T-helper 17 cell (primary cell): ENCODE data around the gene RNGTT. TPM values are rescaled to one million over a fixed set of nuclear protein-coding genes. Genes with fewer than 3 reads are reported as not detected.
"Not testable (repeated sequence)": the region's sequence is repeated elsewhere in the genome, so short reads cannot be mapped to it uniquely, and the experiment has no call there.

Experiments
- ATAC-seq: fragments of 150-1000 bp; cut with Tn5 transposase; 2 replicates; pipeline ENCODE4 v1.10.0; 2021; ENCODE audit warnings: mild to moderate bottlenecking, moderate library complexity
- DNase-seq, 3 donors: peaks; one replicate each; pipeline versions ENCODE4 v3.0.0 to v3.0.0-alpha.2; 2020 to 2021
- H3K9me3 ChIP-seq: one replicate; pipeline ENCODE4 v1.7.0; 2013; ENCODE audit warnings: low read length, mild to moderate bottlenecking; ENCODE audit not compliant: control insufficient read depth, poor library complexity, severe bottlenecking
- H3K27ac Mint-ChIP-seq: one replicate; pipeline ENCODE4 v1.8.0; 2022; ENCODE audit warnings: mild to moderate bottlenecking, moderate library complexity, mixed read lengths
- H3K27me3 Mint-ChIP-seq: one replicate; pipeline ENCODE4 v1.8.0; 2022; ENCODE audit warnings: mixed read lengths
- H3K36me3 Mint-ChIP-seq: one replicate; pipeline ENCODE4 v1.8.0; 2022; ENCODE audit warnings: low read depth, mixed read lengths
- H3K4me1 Mint-ChIP-seq: one replicate; pipeline ENCODE4 v1.8.0; 2022; ENCODE audit warnings: mild to moderate bottlenecking, mixed read lengths
- H3K4me3 Mint-ChIP-seq: one replicate; pipeline ENCODE4 v1.8.0; 2022; ENCODE audit warnings: mild to moderate bottlenecking, moderate library complexity, mixed read lengths
- total RNA-seq, 4 donors: library from RNA in 2 of 4; stranded (reverse) in 2 of 4; gene quantifications; one replicate each; pipeline ENCODE4 v1.2.3 and lab custom pipeline; 2022 to 2026

Gene RNGTT
- total RNA-seq, 2 donors from 2014 or later = 17.6 to 23.0 TPM

GRCh38 chr6:88985901-88986300 is 22.5 kb upstream of the RNGTT start:
- ATAC-seq = no peak
- H3K27ac Mint-ChIP-seq = no peak overlapping the region
- peaks cover 3% of the 10 kb centered on the region for H3K4me1 Mint-ChIP-seq
- DNase-seq = no peak
- no peaks in the 10 kb centered on the region for H3K27me3 Mint-ChIP-seq
- no peaks in the 10 kb centered on the region for H3K9me3 ChIP-seq
- H3K36me3 Mint-ChIP-seq = no peaks in the 10 kb centered on the region
- H3K4me3 Mint-ChIP-seq = no peak overlapping the region

DNA sequence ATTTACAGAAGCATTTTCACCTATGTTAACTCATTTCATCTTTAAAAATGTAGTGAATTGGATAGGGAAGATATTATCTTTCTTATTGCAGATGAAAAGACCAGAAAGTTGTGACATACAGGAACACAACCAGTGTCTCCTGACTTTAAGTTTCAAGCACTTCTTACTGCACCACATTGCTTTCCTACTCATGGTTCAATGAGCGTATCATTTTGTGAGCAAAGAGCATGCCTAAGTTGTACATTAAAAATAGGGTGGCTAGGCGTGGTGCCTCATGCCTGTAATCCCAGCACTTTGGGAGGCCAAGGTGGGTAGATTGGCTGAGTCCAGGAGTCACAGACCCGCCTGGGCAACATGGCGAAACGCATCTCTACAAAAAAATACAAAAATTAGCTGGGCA is 21.2 kb upstream of the RNGTT start:
- DNase-seq = no peak
- H3K9me3 ChIP-seq = no peaks in the 10 kb centered on the region
- no peaks in the 10 kb centered on the region for H3K27me3 Mint-ChIP-seq
- no peak overlapping the region for H3K4me3 Mint-ChIP-seq
- H3K27ac Mint-ChIP-seq = peak overlapping the region; percentile 77
- no peak for ATAC-seq
- H3K4me1 Mint-ChIP-seq = peaks cover 2% of the 10 kb centered on the region
- no peaks in the 10 kb centered on the region for H3K36me3 Mint-ChIP-seq

GRCh38 chr6:88984152-88984551 is 20.7 kb upstream of the RNGTT start:
- H3K36me3 Mint-ChIP-seq = no peaks in the 10 kb centered on the region
- H3K4me1 Mint-ChIP-seq = no peaks in the 10 kb centered on the region
- no peaks in the 10 kb centered on the region for H3K27me3 Mint-ChIP-seq
- no peak overlapping the region for H3K27ac Mint-ChIP-seq
- no peaks in the 10 kb centered on the region for H3K9me3 ChIP-seq
- DNase-seq (no peak), ATAC-seq (no peak)
- H3K4me3 Mint-ChIP-seq = no peak overlapping the region

- H3K4me3 Mint-ChIP-seq = no peak overlapping the region
- H3K4me1 Mint-ChIP-seq = no peaks in the 10 kb centered on the region
- H3K9me3 ChIP-seq = no peaks in the 10 kb centered on the region
- no peaks in the 10 kb centered on the region for H3K36me3 Mint-ChIP-seq
- peak; percentile 23 for ATAC-seq
- no peak for DNase-seq
- H3K27me3 Mint-ChIP-seq = no peaks in the 10 kb centered on the region
- no peak overlapping the region for H3K27ac Mint-ChIP-seq
Observed at GRCh38 chr6:88983532-88983931, 20.1 kb upstream of the RNGTT start.

DNA sequence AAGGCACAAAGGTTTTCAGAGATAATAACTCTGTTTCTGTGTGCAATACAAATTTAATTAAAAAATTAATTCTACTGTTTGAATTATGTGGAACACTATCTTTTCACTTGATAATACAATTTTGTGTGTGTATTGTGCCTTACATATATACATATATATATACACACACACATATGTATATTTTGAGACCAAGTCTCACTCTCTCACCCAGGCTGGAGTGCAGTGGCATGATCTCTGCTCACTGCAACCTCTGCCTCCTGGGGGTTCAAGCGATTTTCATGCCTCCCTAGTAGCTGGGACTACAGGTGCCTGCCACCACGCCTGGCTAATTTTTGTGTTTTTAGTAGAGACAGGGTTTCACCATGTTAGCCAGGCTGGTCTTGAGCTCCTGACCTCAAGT is 19.7 kb upstream of the RNGTT start:
- H3K4me3 Mint-ChIP-seq, H3K36me3 Mint-ChIP-seq, H3K4me1 Mint-ChIP-seq, H3K9me3 ChIP-seq, H3K27me3 Mint-ChIP-seq, H3K27ac Mint-ChIP-seq, ATAC-seq, DNase-seq: not testable (repeated sequence)

- no peaks in the 10 kb centered on the region for H3K36me3 Mint-ChIP-seq
- H3K4me3 Mint-ChIP-seq = no peak overlapping the region
- no peaks in the 10 kb centered on the region for H3K9me3 ChIP-seq
- H3K4me1 Mint-ChIP-seq = no peaks in the 10 kb centered on the region
- DNase-seq (no peak), ATAC-seq (peak; percentile 97)
- no peaks in the 10 kb centered on the region for H3K27me3 Mint-ChIP-seq
- no peak overlapping the region for H3K27ac Mint-ChIP-seq
Observed at GRCh38 chr6:88982720-88983119, 19.3 kb upstream of the RNGTT start.

GRCh38 chr6:88975369-88975768 is 12.0 kb upstream of the RNGTT start:
- H3K4me3 Mint-ChIP-seq = no peak overlapping the region
- H3K27ac Mint-ChIP-seq = no peak overlapping the region
- no peaks in the 10 kb centered on the region for H3K36me3 Mint-ChIP-seq
- H3K9me3 ChIP-seq = no peaks in the 10 kb centered on the region
- peaks cover 5% of the 10 kb centered on the region for H3K4me1 Mint-ChIP-seq
- no peak for ATAC-seq
- H3K27me3 Mint-ChIP-seq = no peaks in the 10 kb centered on the region
- DNase-seq = no peak

GRCh38 chr6:88972504-88973423 is 9.3 kb upstream of the RNGTT start:
- no peak for DNase-seq
- ATAC-seq = no peak
- Mint-ChIP-seq H3K27ac (no peak overlapping the region), H3K36me3 (no peaks in the 10 kb centered on the region), H3K4me3 (no peak overlapping the region), H3K4me1 (peaks cover 5% of the 10 kb centered on the region), H3K27me3 (no peaks in the 10 kb centered on the region)
- H3K9me3 ChIP-seq = no peaks in the 10 kb centered on the region

- DNase-seq = no peak
- no peak for ATAC-seq
- H3K9me3 ChIP-seq = no peaks in the 10 kb centered on the region
- Mint-ChIP-seq H3K27me3 (peaks cover 4% of the 10 kb centered on the region), H3K27ac (no peak overlapping the region), H3K4me1 (peaks cover 2% of the 10 kb centered on the region), H3K36me3 (no peaks in the 10 kb centered on the region), H3K4me3 (no peak overlapping the region)
Observed at GRCh38 chr6:88970301-88970700, 6.9 kb upstream of the RNGTT start.

DNA sequence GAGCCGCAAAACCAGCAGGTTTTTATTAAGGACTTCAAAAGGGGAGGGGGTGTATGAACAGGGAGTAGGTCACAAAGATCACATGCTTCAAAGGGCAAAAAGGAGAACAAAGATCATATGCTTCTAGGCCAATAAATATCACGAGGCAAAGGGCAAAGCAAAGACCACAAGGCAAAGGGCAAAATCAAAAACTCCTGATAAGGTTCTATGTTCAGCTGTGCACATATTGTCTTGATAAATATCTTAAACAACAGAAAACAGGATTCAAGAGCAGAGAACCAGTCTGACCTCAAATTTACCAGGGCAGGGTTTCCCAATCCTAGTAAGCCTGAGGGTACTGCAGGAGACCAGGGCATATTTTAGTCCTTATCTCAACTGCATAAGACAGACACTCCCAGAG is 5.8 kb upstream of the RNGTT start:
- ATAC-seq, H3K27ac Mint-ChIP-seq, H3K9me3 ChIP-seq, H3K4me1 Mint-ChIP-seq, DNase-seq, H3K27me3 Mint-ChIP-seq, H3K4me3 Mint-ChIP-seq, H3K36me3 Mint-ChIP-seq: not testable (repeated sequence)

DNA sequence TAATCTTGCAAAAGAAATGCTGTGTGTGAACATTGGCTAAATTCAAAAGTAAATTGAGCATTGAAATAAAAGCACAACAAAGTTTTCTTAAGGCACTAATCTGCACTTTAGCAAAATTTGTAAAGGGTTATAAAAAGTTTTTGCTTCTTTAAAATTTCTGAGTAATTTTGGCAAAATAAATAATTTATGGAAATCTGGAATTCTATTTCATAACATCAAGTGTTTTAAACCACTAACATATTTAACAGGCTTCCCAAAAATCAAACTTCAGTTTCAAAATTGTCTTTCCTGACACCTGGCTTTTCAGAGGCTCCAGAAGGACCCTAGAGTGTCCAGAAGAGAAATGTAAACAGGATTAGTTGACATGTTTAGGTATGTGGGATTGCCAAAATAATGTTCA is 4.5 kb upstream of the RNGTT start:
- Mint-ChIP-seq H3K36me3 (peaks cover 2% of the 10 kb centered on the region), H3K27me3 (peaks cover 8% of the 10 kb centered on the region), H3K4me3 (no peak overlapping the region), H3K27ac (no peak overlapping the region), H3K4me1 (peaks cover 13% of the 10 kb centered on the region)
- ATAC-seq (no peak), DNase-seq (no peak)
- no peaks in the 10 kb centered on the region for H3K9me3 ChIP-seq

- H3K27ac Mint-ChIP-seq = peak overlapping the region; percentile 8
- no peak overlapping the region for H3K4me3 Mint-ChIP-seq
- H3K9me3 ChIP-seq = no peaks in the 10 kb centered on the region
- peaks cover 16% of the 10 kb centered on the region for H3K4me1 Mint-ChIP-seq
- H3K27me3 Mint-ChIP-seq = peaks cover 8% of the 10 kb centered on the region
- H3K36me3 Mint-ChIP-seq = peaks cover 2% of the 10 kb centered on the region
- DNase-seq (no peak), ATAC-seq (no peak)
Observed at GRCh38 chr6:88965691-88966090, 2.3 kb upstream of the RNGTT start.

- ATAC-seq = no peak
- no peak for DNase-seq
- peaks cover 8% of the 10 kb centered on the region for H3K27me3 Mint-ChIP-seq
Observed at GRCh38 chr6:88964509-88964908, 1.1 kb upstream of the RNGTT start.

GRCh38 chr6:88958842-88959241 is 4.6 kb downstream of the RNGTT start:
- H3K4me3 Mint-ChIP-seq = no peak overlapping the region
- no peak overlapping the region for H3K27ac Mint-ChIP-seq
- H3K36me3 Mint-ChIP-seq = peaks cover 2% of the 10 kb centered on the region
- ATAC-seq = no peak
- DNase-seq = no peak
- no peaks in the 10 kb centered on the region for H3K27me3 Mint-ChIP-seq
- H3K9me3 ChIP-seq = no peaks in the 10 kb centered on the region
- peaks cover 43% of the 10 kb centered on the region for H3K4me1 Mint-ChIP-seq

More at GRCh38 chr6:88964509-88964908, 1.1 kb upstream of the RNGTT start:
- no peaks in the 10 kb centered on the region for H3K9me3 ChIP-seq
- peaks cover 2% of the 10 kb centered on the region for H3K36me3 Mint-ChIP-seq
- H3K4me1 Mint-ChIP-seq = peaks cover 22% of the 10 kb centered on the region
- H3K27ac Mint-ChIP-seq = no peak overlapping the region
- no peak overlapping the region for H3K4me3 Mint-ChIP-seq
